GM19468 (cell line): Measurements from ENCODE around the gene SNX5.

Experiments
- ATAC-seq: cut with Tn5 transposase; IDR thresholded peaks from one replicate; pipeline ENCODE4 v1.9.1; 2021; ENCODE audit warnings: mild to moderate bottlenecking, moderate library complexity, moderate number of reproducible peaks; ENCODE audit not compliant: unreplicated experiment; ENCODE audit errors: extremely low read depth

The SNX5 gene

DNA sequence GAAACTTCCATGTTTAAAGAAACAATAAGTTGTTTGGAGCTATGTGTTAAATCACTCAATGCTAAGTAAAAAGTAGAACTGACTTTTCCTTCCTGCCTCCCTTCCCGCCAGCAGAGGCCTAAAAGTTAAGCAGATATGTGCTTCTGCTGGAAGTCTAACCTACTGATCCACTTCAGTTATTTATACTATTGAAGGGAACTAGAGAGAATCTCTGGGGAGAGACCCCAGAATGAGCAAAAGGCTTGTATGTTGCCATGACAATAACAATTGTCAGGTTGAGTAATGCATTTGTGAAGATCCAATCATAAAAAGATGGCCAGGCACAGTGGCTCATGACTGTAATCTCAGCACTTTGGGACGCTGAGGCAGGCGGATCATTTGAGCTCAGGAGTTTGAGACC is 25.0 kb upstream of the SNX5 start:
- no peak for ATAC-seq

DNA sequence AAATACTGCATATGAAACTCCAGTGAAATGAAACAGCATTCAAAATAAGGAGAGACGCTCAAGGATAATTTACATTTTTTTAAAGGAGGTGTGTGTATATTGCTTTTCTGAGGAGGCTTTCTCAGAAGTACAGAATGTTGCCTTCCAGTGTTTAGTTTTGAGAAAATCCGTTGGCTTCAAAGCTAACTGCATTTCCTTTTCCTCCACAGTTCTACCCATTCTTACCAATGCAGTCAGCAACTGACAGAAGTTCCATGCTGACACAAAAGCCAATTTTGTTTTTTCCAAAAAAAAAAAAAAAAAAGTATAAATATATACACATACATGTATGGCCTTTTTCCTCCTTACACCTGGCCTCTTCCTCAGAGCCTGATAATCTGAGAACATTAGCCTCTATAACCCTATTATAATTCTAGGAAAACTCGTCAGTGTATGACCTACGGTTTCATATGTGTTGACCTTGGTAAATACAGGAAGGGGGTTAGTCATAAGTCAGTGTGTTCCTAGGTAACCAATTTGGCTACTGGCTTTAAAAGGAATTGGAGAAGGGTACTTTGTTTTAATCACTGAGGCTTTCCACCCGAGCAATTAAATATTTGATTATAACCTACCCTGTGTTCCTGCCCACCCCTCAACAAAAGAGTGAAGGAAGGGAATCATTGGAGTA is 24.4 kb upstream of the SNX5 start:
- no peak for ATAC-seq

DNA sequence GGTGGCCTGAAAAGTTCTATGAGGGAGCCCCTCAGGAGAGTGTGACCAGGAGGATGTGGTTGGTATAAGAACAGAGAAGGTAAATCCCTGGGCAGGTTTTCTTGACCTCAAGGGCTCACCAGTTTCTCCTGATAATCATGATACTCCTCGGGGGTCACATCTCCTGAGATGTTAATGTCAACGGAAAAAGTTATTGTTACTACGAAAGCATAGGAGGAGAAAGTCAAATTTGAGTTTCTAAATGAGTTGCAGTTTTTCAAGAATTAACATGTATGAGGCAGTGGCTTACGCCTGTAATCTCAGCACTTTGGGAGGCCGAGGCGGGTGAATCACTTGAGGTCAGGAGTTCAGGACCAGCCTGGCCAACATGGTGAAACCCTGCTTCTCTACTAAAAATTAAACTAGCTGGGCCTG is 23.6 kb upstream of the SNX5 start:
- no peak for ATAC-seq

DNA sequence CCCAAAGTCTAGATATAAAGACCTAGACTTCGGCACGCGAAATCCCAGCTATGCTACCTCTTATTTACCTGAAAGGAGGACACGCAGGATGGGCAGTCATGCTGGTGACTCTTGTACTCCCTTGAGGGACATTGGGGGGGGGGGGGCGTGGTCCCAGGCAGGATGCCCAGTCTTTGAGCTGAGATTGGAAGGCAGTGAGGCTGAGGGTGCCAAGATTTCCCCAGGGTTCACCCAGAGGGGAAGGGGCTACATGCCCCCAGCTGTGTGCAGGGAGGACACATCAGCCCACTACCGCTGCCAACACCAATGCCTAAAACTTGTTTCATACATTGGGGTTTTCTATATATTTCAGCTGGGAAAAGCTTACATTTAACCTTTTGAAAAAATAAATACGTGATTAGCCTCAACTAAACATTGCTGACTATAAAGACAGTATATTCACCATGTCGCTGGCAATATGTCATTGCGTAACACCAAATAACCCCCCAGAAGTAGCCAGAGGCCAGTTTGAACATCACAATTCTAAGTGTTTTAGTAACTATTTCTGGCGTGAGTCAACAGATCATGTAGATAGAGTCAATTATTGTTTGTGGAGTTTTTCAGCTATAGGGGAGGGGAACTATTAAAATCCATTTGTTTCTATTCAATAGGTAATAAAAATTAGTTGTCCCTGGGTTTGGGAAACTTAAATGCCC is 21.8 kb upstream of the SNX5 start:
- no peak for ATAC-seq

DNA sequence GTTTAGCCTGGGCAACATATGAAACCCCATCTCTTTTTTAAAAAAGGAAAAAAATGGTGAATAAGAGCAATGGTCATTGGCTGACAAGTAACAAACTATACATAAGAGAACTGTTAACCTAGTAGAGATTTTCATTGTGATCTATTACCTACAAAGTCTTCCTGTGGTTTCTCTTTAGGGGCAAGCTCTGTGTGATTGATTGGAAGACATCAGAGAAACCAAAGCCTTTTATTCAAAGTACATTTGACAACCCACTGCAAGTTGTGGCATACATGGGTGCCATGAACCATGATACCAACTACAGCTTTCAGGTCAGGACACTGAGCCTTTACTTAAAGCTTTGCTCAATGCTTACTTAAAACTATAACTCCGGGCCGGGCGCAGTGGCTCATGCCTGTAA is 19.4 kb upstream of the SNX5 start:
- no peak for ATAC-seq

DNA sequence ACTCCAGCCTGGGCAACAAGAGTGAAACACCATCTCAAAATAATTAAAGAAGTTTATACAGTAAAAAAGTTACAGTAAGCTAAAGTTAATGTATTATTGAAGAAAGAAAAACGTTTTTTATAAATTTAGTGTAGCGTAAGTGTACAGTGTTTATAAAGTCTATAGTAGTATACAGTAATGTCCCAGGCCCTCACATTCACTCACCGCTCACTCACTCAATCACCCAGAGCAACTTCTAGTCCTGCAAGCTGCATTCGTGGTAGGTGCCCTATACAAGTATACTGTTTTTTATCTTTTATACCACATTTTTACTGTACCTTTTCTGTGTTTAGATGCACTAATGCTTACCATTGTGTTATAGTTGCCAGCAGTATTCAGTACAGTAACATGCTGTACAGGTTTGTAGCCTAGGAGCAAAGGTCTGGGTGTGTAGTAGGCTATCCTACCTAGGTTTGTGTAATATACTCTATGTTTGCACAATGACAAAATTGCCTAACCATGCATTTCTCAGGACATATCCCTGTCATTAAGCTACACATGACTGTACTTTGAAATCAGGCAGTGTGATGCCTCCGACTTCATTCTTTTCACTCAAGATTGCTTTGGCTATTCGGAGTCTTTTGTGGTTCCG is 16.9 kb upstream of the SNX5 start:
- ATAC-seq = no peak

DNA sequence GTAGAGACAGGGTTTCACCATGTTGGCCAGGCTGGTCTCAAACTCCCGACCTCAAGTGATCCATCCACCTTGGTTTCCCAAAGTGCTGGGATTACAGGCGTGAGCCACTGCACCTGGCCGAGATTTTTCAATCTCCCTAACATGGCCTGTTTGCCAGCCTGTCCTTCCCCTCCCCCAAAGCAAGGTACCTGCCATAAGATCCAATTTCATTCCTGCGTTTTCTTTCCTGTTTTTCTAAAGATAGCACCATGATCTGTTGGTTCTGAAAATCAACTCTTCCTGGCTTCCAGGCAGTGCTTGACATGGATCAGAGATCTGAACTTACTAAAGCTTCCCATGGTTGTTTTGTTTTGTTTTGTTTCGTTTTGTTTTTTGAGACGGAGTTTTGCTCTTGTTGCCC is 7.7 kb upstream of the SNX5 start:
- no peak for ATAC-seq

DNA sequence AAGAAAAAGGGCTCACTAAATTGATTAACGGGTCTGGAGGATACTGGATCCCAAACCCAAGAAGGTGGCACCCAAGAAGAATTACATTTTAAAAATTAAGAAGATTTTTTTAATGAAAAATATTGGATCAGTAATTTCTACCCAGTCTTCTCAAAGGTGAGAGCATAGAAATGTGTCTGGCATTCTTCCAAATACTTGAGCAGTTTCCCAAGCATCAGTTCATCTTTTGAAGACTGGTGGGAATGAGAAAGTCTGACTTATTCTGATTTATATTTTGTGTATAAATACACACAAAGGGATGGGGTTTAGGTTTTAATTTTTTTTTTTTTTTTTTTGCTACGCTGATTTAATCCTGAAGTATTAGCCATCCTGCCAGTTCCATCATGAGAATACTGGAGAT is 3.5 kb upstream of the SNX5 start:
- ATAC-seq = no peak

DNA sequence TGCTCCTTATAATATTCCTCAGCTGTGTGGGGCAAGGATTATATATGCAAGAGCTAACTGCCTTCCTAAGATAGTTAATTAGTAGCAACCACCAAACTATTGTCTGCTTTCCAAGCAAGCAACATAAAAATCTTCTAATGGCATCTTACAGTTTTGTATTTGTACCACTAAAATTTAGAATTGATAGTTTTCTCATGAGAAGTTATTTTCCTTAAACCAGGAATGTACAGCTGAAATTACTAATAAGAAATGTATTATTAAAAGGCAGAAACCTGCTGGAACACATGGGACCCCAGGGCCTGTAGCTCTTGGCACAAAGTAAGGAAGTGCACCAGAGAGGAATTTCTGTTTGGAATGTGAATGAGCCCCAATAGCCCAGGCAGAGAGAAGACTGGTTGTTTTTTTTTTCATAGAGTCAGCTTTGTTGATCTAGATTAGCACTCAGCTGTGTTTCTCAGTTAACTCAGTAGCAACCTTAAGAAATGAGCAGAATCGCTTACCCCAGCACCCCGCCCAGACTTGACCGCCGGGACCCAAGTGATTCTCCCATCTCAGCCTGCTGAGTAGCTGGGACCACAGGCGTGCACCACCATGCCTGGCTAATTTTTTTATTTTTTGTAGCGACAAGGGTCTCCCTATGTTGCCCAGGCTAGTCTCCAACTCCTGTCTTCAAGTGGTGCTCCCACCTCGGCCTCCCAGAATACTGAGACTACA is 2.9 kb upstream of the SNX5 start:
- ATAC-seq = no peak

DNA sequence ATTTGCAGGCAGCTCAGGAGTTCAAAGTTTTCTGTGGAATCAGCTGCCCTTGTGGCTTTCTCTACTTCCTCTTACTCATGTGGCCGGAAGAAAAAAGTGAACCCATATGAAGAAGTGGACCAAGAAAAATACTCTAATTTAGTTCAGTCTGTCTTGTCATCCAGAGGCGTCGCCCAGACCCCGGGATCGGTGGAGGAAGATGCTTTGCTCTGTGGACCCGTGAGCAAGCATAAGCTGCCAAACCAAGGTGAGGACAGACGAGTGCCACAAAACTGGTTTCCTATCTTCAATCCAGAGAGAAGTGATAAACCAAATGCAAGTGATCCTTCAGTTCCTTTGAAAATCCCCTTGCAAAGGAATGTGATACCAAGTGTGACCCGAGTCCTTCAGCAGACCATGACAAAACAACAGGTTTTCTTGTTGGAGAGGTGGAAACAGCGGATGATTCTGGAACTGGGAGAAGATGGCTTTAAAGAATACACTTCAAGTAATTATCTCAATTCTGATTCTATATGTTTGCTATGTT is 1.4 kb upstream of the SNX5 start:
- ATAC-seq = no peak

DNA sequence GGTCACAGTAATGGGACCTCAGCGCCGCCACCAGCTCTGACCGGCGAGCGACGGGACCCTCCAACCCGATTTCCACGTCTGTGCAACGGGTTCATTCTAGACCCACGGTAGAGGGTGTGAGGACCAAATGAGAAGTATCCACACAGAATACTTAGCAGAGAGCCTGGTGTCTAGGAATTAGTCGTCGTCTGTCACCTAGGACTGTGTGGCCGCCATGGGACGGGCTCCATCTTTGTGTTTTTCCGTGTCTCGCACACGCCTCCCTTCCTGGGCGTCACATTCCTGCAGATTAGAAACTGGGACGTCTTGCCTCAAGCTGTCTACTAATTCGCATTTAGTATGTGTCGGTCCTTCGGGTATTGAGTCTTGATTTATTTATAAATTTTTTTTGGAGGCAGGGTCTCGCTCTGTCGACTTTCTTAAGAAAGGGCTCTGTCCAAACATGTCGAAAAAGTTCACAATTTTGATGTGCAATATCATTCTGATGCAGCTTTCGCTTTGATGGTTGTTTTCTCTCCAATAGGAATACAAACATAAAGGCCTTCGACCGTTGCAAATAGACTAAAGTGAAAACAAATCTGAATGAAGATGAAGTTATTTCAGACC is 787 bp upstream of the SNX5 start:
- peak; percentile 1 for ATAC-seq

DNA sequence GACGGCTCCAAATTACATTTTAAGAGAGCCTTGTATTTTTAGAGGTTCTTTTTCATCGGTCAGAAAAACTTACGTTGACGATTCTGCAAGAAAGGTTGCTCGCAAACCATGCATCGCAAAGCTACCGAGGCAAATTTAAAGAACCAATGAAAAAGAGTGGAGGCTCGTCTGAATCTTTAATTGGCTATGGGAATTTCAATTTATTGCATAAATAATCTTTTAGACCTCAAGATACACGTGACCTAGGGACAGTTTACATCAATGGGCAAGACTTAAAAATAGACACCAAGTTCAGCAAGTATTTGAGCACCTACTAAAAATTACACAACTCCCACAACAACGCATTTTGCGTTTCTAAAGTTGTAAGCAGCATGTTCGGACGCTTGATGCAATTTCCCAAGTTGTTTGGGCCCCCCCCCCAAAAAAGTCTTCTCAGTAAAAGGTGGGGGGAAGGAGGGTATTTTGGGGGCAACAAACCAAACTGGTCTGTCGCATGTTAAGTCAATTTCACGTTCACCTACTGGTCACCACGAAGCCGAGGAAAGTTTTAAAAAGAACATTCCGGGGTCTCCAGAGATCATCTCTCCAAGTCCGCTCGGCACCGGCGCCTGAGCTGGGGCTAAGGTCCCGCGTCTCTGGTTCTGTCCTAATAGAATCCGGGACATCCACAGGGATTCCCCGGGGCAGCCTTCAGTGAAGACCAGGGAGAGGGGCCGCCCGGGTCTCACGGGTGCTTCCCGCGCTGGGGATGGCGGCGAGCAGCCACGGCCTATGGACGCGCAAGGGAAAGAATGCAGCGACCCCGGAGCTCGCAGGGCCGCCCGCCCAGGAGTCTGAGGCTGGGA is 851 bp downstream of the SNX5 start:
- ATAC-seq = no peak

DNA sequence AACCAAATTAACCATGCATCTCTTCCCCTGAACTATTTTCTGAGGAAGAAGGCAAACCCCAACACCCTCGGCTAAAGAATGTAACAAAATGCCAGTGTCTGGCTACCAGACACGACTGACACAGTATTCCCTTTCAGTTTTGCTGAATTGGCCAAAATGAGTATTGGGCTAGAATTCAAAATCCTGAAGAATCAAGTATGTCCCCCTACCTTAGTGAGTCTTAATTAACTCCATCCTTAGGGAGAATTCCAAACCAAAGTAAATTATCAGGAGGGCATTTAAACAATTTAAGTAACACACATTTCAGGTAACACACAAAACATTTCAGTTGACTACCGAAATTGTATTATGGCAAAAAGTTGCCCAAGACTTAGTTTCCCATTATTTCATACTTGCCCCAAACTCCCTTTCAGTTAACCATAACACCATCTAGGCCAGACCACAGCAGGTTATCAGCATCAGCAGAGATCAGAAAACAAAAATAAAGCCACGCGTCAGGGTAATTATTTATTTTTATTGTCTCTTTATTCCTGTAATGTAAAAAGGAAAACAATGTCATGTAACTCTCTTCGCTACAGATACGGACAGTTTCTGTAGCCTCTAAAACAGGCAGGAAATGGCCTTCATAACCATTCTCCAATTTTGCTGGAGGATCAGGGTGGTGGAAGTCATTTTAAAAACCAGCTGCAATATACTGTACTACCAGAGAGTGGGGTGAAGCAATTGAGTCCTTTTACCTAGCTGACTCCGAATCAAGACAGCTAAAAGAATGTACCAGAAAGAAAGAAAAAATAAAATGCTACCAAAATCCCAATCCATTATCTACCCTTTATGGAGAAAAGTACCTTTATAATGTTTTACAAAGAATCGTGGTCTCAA is 1.9 kb downstream of the SNX5 start:
- no peak for ATAC-seq

DNA sequence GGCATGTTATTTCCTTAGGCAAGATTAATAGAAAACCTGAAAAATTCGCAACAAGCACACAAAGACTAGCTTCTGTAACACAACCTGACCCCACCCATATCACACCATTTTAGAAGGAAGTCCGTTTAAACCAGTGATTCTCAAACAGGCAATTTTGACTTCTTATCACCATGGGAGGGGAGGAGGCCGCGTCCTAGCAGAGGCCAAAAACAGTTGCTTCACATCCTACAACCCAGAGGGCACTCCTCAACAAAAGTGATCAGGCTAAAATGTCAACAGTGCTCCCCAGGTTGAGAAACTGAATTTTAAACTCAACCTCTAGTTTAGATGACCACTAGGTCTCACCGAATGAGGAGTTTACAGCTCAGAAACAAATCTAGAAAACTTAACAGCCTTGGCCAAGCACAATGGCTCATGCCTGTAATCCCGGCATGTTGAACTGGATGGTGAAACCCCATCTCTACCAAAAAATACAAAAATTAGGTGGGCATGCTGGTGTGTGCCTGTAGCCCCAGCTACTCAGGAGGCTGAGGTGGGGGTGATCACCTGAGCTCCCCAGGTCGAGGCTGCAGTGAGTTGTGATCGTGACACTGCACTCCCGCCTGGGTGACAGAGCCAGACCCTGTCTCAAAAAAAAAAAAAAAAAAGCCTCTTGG is 3.4 kb downstream of the SNX5 start:
- no peak for ATAC-seq

DNA sequence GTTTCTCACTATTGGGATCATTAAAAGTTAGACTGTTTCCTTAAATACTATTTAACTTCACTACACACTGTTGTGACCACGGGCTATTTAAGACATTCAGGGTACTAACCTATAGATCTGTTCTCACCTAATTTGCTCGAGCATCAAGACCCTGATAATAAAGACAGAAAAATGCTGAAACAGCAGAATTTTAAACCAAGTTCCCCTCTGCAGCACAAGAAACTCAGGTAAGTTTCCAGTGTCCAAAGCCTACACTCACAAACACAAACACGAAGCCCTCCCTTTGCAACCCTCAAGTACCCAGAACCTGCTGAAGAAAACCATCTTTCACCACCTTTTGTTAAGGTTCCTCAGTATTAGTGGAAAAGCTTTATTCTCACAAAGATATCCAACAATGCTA is 4.0 kb downstream of the SNX5 start:
- ATAC-seq = no peak

DNA sequence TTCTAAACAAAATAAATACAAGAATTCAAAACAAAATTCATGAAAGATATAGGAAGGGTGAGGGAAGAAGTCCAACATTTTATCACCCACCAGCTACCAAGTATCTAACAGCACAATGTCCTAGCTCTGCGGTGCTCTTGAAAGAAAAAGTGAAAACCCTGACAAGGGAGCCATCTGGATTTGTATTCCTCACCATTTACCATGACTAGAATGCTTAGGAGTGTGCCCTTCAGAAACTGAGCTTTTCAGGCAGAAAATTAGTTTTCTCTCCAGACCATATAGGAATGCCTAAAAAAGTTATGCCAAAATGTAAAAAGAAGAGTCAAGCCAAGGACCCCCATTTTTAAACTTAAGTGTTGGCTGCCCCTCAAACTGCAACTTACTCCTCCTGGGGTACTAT is 4.5 kb downstream of the SNX5 start:
- no peak for ATAC-seq

DNA sequence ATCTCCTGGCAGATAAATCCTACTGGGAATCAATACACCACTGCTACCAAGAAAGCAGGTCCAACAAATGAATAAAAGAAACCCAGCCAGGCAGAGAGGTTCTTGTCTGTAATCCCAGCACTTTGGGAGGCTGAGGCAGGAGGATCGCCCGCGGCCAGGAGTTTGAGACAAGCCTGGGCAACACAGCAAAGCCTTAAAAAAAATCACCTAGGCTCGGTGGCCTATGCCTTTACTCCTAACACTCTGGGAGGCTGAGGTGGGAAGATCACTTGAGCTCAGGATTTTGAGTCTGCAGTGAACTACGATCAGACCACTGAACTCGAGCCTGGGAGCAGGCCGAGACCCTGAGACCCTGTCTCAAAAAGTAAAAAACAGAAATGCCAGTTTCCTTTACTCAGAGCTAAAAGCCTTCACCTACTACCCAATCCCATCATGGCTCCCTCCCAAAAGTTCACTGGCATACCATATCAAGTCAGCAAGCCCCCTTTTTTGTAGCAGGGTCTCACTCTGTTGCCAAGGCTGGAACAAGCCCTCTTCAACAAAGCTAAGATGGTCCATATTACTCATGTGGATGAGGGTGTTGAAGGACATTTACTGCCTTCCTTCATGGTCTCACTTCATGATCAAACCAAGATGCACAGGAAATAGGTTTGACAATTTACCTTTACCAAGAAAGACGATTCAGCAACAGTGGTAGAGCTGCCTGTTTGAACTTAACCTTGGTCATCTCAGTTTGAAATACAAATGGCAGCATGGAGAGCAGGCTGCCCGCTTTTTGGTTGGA is 5.3 kb downstream of the SNX5 start:
- no peak for ATAC-seq
